Stomach (tissue), 9 donors: ENCODE measurements around the gene GALNT5. TPM values are rescaled to one million over a fixed set of nuclear protein-coding genes. Genes with fewer than 3 reads are reported as not detected.
A peak's percentile ranks its signal among the peaks of the same experiment; 100 is the strongest.

Experiments used
- DNase-seq, 2 donors: peaks; one replicate each; pipeline versions ENCODE4 v3.0.0 to v3.0.0-alpha.2; 2013 to 2019
- H3K27ac ChIP-seq, 5 donors: fragments of 200-600 bp in 4 of 5; sonication (generic) in 4 of 5; one replicate each; pipeline ENCODE4 v1.5.1; 2013 to 2019; ENCODE audit warnings: mild to moderate bottlenecking in 1 of 5, moderate library complexity in 1 of 5
- H3K27me3 ChIP-seq, 3 donors: fragments of 200-600 bp; sonication (generic); one replicate each; pipeline ENCODE4 v1.5.1; 2017 to 2019; ENCODE audit warnings: mixed run types in 1 of 3
- H3K36me3 ChIP-seq, 4 donors: fragments of 200-600 bp; sonication (generic); 1 replicate in 3 of 4; 2 replicates in 1 of 4; pipeline ENCODE4 v1.5.1; 2016 to 2019
- H3K4me1 ChIP-seq, 4 donors: fragments of 200-600 bp; sonication (generic); one replicate each; pipeline ENCODE4 v1.5.1; 2016 to 2019
- H3K4me3 ChIP-seq, 4 donors: fragments of 200-600 bp; sonication (generic) in 3 of 4; one replicate each; pipeline ENCODE4 v1.5.1; 2016 to 2019; ENCODE audit warnings: mild to moderate bottlenecking in 1 of 4
- H3K9me3 ChIP-seq, 4 donors: fragments of 200-600 bp; sonication (generic); one replicate each; pipeline ENCODE4 v1.5.1; 2016 to 2019
- CTCF ChIP-seq, 7 experiments: fragments of 450-650 bp in 4 of 7; fragments of 200-600 bp in 3 of 7; sonication (generic) in 3 of 7; IDR thresholded peaks; one replicate each; pipeline ENCODE4 v1.5.1; 2016 to 2019; ENCODE audit warnings: antibody characterized with exemption in 7 of 7, control low read depth in 2 of 7, mild to moderate bottlenecking in 1 of 7
- EP300 ChIP-seq: sonication (generic); formaldehyde crosslinking; IDR thresholded peaks from one replicate; pipeline ENCODE4 v1.6.1; 2017; ENCODE audit warnings: antibody characterized with exemption
- POLR2A ChIP-seq, 4 donors: fragments of 450-650 bp; IDR thresholded peaks; one replicate each; pipeline ENCODE4 v1.6.1; 2016; ENCODE audit warnings: antibody characterized with exemption in 4 of 4, control low read depth in 2 of 4, mild to moderate bottlenecking in 1 of 4, moderate library complexity in 1 of 4
- POLR2AphosphoS5 ChIP-seq, 3 donors: sonication (generic); formaldehyde crosslinking; IDR thresholded peaks; one replicate each; pipeline ENCODE4 v1.6.1; 2016; ENCODE audit warnings: antibody characterized with exemption in 3 of 3
- WGBS, 5 donors: extraction: QIAGEN DNeasy Blood & Tissue Kit in 3 of 5; methylation state at CpG; one replicate each; pipeline versions ENCODE4 v1.1.5 to v1.1.7; 2013 to 2018; 5-methylcytosine and 5-hydroxymethylcytosine counted together
- intact Hi-C: fragments of 100-400 bp; cut with DNase I; formaldehyde crosslinking; loops from one replicate; pipeline ENCODE4 v1.15.1; 2023; ENCODE audit warnings: low total_unique reads
- polyA plus RNA-seq, 3 donors: library from polyadenylated mRNA; stranded (reverse); fragments of 200-250 nt; gene quantifications; one replicate each; pipeline ENCODE4 v1.2.3, GENCODE V29; 2013
- total RNA-seq, 5 donors: library from RNA; depleted of rRNA; stranded (reverse); fragments of >200 nt; gene quantifications; one replicate each; pipeline versions ENCODE4 v1.1.0 to v1.2.3, GENCODE V29; 2014 to 2016
- donor health status: healthy with polysubstance abuse.
- donor health status: Bipolar disorder and iron deficiency.
- donor health status: healthy.

Gene GALNT5
- total and polyA plus RNA-seq, 8 donors: 1.1 to 27.5 (median 2.3) TPM

GRCh38 chr2:157252529-157252928 is 5.0 kb upstream of the GALNT5 start:
- no peak for DNase-seq
- Histone ChIP-seq H3K4me1 (peaks cover 0 to 8% (median 6%) of the 10 kb centered on the region in 4 donors), H3K27me3 (no peaks in the 10 kb centered on the region), H3K36me3 (no peaks in the 10 kb centered on the region), H3K27ac (no peak overlapping the region), H3K4me3 (no peak overlapping the region), H3K9me3 (no peaks in the 10 kb centered on the region)
- WGBS, 5 donors: 87 to 95% (median 92%) methylated on average over 4 of the region's 4 CpGs
- TF ChIP-seq POLR2A (IDR thresholded peaks at IDR 0.05) (no peak), CTCF (IDR thresholded peaks at IDR 0.05) (no peak), EP300 (no peak), POLR2AphosphoS5 (IDR thresholded peaks at IDR 0.05) (no peak)
- intact Hi-C loops: no loop called here

GRCh38 chr2:157254041-157254440 is 3.5 kb upstream of the GALNT5 start:
- 85 to 92% (median 91%) methylated on average over 2 of the region's 2 CpGs for WGBS, 5 donors

DNA sequence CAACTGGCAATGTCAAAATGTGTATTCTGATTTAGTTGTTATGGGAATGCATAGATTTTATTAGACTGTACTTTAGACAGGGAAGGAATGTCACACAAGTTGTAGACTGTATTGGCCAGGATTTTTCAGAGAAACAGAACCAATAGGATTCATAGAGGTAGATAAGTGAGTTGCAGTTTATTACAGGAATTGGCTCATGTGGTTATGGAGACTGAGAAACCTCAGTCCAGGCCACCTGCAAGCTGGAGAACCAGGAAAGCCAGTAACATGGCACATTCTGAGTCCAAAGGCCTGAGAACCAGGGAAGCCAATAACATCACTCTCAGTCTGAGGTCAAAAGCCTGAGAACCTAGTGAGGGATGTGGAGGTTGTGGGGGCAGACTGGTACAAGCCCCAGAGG is 1.8 kb upstream of the GALNT5 start:
- Histone ChIP-seq H3K9me3 (no peaks in the 10 kb centered on the region), H3K27ac (no peak overlapping the region), H3K27me3 (no peaks in the 10 kb centered on the region), H3K4me3 (no peak overlapping the region), H3K4me1 (peaks cover 6 to 28% (median 15%) of the 10 kb centered on the region in 4 donors), H3K36me3 (no peaks in the 10 kb centered on the region)
- TF ChIP-seq EP300 (no peak), CTCF (IDR thresholded peaks at IDR 0.05) (no peak), POLR2AphosphoS5 (IDR thresholded peaks at IDR 0.05) (no peak), POLR2A (IDR thresholded peaks at IDR 0.05) (no peak)
- intact Hi-C loops: no loop called here
- DNase-seq: no peak

More at GRCh38 chr2:157254041-157254440, 3.5 kb upstream of the GALNT5 start:
- H3K4me1 ChIP-seq: peaks cover 0 to 18% (median 9%) of the 10 kb centered on the region in 4 donors
- no peak overlapping the region for H3K27ac ChIP-seq
- no peaks in the 10 kb centered on the region for H3K9me3 ChIP-seq
- H3K4me3 ChIP-seq: no peak overlapping the region
- H3K27me3 ChIP-seq: no peaks in the 10 kb centered on the region
- TF ChIP-seq CTCF (IDR thresholded peaks at IDR 0.05) (no peak), POLR2A (IDR thresholded peaks at IDR 0.05) (no peak), EP300 (no peak), POLR2AphosphoS5 (IDR thresholded peaks at IDR 0.05) (no peak)
- intact Hi-C loops: no loop called here
- H3K36me3 ChIP-seq: no peaks in the 10 kb centered on the region
- DNase-seq: no peak

DNA sequence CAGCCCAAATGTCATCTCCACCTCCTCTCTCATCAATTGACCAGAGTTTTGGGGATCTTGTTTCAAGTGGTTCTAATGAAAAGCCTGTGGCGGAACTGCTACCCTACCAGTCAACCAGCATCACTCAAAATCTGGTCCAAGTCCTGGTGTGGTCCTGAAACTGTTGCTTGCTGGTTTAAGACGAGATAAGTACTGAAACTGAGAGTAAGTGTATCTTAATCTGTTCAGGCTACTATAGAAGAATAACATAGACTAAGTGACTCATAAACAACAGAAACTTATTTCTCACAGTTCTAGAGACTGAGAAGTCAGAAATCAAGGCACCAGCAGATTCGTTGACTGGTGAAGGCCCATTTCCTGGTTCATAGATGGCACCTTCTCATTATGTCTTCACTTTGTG is 879 bp upstream of the GALNT5 start:
- Histone ChIP-seq H3K9me3 (no peaks in the 10 kb centered on the region), H3K27me3 (no peaks in the 10 kb centered on the region), H3K4me1 (peaks cover 10 to 32% (median 20%) of the 10 kb centered on the region in 4 donors), H3K27ac (peak overlapping the region in 1 of 5 donors; percentile 82), H3K36me3 (no peaks in the 10 kb centered on the region), H3K4me3 (no peak overlapping the region)
- 69 to 83% (median 75%) methylated on average over 3 of the region's 3 CpGs for WGBS, 5 donors
- no peak for TF ChIP-seq POLR2AphosphoS5 (IDR thresholded peaks at IDR 0.05)
- no peak for TF ChIP-seq POLR2A (IDR thresholded peaks at IDR 0.05)
- TF ChIP-seq CTCF (IDR thresholded peaks at IDR 0.05): no peak
- no peak for TF ChIP-seq EP300
- intact Hi-C loops: no loop called here
- no peak for DNase-seq
